Measurements from ENCODE around the gene SLC35F3.

Gene SLC35F3

DNA sequence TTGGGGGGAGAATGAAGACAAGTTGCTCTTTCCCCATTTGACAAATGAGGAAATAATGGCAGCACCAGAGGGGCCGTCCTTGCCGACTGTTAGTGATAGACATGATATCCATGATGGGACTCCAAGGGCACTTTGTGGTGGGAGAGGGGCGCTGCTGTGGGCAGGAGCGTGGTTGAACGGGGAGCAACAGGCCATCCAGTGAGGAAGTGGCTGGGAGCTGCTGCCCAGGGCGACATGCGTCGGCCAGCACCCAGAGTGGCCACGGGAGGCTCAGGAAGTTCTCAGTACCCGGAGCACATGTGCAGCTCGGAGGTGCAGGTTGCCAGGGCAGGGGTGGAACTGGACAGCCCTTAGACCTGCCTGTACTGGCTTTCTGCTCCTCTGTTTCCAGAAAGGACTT, 71.0 kb downstream of the SLC35F3 start:
- Histone ChIP-seq H3K27me3 (ENCODE audit: control insufficient read depth in 1 of 2, insufficient read depth in 2 of 2, low read length in 2 of 2) (no peaks in the 10 kb centered on the region), H3K27ac (ENCODE audit: low read depth, low read length) (no peak overlapping the region), H3K4me3 (ENCODE audit: low read depth in 1 of 2, low read length in 2 of 2) (no peak overlapping the region), H3K36me3 (ENCODE audit: insufficient read depth, low read length) (no peaks in the 10 kb centered on the region), H3K9ac (ENCODE audit: low read length) (no peak overlapping the region), H3K9me3 (ENCODE audit: low read length) (no peaks in the 10 kb centered on the region), H3K4me1 (ENCODE audit: insufficient read depth, low read length) (no peaks in the 10 kb centered on the region)

DNA sequence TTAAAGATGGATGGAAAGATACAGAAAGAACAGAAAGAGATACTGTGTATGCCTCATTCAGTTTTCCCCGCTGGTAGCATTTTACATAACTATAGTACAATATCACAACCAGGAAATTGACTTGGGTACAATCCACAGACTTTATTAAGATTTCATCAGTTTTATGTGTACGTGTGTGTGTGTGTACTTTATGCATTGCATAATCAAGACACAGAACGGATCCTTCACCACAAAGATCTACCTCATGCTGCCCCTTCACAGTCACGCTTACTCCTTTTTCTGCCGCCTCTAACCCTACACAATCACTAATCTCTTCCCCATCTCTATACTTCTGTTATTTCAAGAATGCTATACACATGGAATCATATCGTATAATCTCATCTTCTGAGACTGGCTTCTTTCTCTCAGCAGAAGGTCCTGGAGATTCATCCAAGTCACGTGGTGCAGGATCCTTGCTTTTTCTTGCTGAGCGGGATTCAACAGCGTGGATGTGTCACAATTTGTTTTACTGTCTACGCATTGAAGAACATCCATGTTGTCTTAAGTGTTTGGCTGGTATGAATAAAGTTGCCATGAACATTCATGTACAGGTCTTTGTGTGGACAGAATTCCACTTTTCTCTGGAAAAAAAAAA, 76.7 kb downstream of the SLC35F3 start:
- H3K4me3 ChIP-seq (ENCODE audit: low read depth in 1 of 2, low read length in 2 of 2), result no peak overlapping the region
- H3K9me3 ChIP-seq (ENCODE audit: low read length), result no peaks in the 10 kb centered on the region
- H3K27me3 ChIP-seq (ENCODE audit: control insufficient read depth in 1 of 2, insufficient read depth in 2 of 2, low read length in 2 of 2), result no peaks in the 10 kb centered on the region

DNA sequence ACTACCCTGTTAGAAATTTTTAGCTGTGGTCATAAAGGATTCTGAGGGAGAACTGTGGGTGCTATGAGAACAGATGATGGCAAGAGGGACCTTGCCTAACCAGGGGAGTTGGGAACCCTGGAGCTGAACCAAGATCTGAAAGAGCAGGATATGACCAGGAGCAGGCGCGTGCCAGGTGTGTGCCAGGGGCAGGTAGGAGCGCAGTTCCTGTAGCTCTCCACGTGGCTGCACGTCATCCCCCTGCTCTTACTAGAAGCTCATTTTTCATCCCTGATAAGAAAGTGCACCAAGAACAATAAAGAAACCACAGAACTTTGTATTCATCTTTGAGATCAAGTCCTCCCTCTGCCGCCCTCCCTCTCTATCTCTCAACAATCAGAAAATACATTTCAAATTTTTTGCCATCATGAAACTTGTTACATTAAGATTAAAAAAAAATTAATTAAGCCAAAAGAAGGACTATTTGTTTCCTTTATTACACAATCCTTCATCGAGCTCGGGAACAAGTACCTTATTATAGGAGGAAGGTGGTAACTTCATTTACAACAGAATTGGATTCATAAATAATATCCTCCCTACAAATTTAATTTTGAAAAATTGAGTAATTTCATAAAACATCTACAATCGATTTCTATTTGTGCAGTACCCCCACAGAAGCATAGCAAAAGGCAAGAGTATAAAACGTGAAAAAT, 78.5 kb downstream of the SLC35F3 start:
- Histone ChIP-seq H3K4me1 (ENCODE audit: insufficient read depth, low read length) (no peaks in the 10 kb centered on the region), H3K4me3 (ENCODE audit: low read depth in 1 of 2, low read length in 2 of 2) (no peak overlapping the region), H3K36me3 (ENCODE audit: insufficient read depth, low read length) (no peaks in the 10 kb centered on the region), H3K27ac (ENCODE audit: low read depth, low read length) (no peak overlapping the region), H3K9me3 (ENCODE audit: low read length) (no peaks in the 10 kb centered on the region), H3K27me3 (ENCODE audit: control insufficient read depth in 1 of 2, insufficient read depth in 2 of 2, low read length in 2 of 2) (no peaks in the 10 kb centered on the region), H3K9ac (ENCODE audit: low read length) (no peak overlapping the region)

More for the DNA sequence above, 76.7 kb downstream of the SLC35F3 start:
- H3K9ac ChIP-seq (ENCODE audit: low read length), result no peak overlapping the region
- no peaks in the 10 kb centered on the region for H3K4me1 ChIP-seq (ENCODE audit: insufficient read depth, low read length)
- no peak overlapping the region for H3K27ac ChIP-seq (ENCODE audit: low read depth, low read length)
- no peaks in the 10 kb centered on the region for H3K36me3 ChIP-seq (ENCODE audit: insufficient read depth, low read length)

DNA sequence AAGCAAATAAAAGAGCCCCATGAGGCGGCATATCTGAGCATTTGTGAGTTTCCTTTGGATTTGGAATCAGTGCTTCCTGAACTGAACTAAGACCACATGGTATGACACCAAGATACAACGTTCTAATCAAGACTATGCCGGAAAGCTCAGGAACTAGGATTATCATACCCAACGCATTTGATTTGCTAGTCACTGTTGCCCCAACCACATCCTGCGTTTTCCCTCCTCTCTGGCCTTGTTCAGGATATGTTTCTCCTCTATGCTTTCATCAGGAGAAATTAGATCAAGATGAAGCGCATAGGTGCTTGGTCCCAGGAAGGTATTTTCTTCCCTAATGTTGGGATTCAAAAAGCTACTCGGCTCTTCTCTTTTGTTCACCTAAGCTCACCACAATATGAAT, 79.3 kb downstream of the SLC35F3 start:
- Histone ChIP-seq H3K27ac (ENCODE audit: low read depth, low read length) (no peak overlapping the region), H3K9ac (ENCODE audit: low read length) (no peak overlapping the region), H3K36me3 (ENCODE audit: insufficient read depth, low read length) (no peaks in the 10 kb centered on the region), H3K4me1 (ENCODE audit: insufficient read depth, low read length) (no peaks in the 10 kb centered on the region), H3K27me3 (ENCODE audit: control insufficient read depth in 1 of 2, insufficient read depth in 2 of 2, low read length in 2 of 2) (no peaks in the 10 kb centered on the region), H3K4me3 (ENCODE audit: low read depth in 1 of 2, low read length in 2 of 2) (no peak overlapping the region), H3K9me3 (ENCODE audit: low read length) (no peaks in the 10 kb centered on the region)

DNA sequence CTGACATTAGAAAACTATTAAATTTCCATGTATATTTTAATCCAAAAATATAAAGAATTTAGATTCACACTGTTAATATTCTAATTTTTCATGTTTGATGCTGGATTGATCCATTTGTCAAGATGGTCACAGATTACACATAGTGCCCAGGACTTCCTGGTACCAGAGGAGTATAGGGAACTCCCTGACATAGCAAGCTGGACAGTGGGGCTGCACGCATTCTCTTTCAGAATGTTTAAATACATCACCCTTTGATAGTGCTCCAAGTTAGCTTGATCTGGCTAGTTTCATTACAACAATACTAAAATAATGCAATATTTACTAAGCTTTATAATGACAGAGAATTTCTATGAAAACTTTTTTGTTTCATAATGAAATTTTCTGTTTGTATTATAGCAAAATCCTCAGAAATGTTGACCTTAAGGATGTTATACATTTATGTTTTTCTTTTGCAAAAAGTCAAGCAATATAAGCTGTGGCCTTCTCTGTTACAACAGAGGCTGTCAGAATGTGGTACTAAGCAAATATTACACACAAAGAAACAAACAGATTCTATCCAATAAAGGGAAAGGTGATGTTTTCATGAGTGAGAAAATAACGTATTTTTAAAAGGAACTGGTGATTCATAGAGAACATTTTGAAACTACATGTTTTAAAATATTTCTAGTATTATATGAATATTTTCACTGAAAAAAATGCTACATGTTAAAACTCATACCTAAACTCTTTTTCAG, 84.7 kb downstream of the SLC35F3 start:
- H3K36me3 ChIP-seq (ENCODE audit: insufficient read depth, low read length), result no peaks in the 10 kb centered on the region
- no peaks in the 10 kb centered on the region for H3K27me3 ChIP-seq (ENCODE audit: control insufficient read depth in 1 of 2, insufficient read depth in 2 of 2, low read length in 2 of 2)
- H3K9ac ChIP-seq (ENCODE audit: low read length), result no peak overlapping the region

DNA sequence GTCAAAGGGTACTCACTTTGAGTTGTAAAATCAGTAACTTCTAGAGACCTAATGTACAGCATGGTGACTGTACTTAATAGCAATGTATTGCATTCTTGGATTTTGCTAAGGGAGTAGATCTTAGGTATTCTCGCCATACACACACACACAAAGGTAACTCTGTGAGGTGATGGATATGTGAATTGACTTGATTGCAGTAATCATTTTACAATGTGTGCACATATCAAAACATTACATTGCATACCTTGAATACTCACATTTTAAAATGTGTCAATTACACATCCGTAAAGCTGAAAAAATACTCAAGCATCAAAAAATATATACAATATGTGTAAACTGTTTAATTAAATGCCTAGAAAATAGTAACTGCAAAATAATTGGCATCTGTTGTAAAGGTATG, 86.0 kb downstream of the SLC35F3 start:
- H3K27ac ChIP-seq (ENCODE audit: low read depth, low read length), result no peak overlapping the region
- no peak overlapping the region for H3K4me3 ChIP-seq (ENCODE audit: low read depth in 1 of 2, low read length in 2 of 2)
- H3K36me3 ChIP-seq (ENCODE audit: insufficient read depth, low read length), result no peaks in the 10 kb centered on the region
- no peak overlapping the region for H3K9ac ChIP-seq (ENCODE audit: low read length)
- H3K9me3 ChIP-seq (ENCODE audit: low read length), result no peaks in the 10 kb centered on the region
- H3K27me3 ChIP-seq (ENCODE audit: control insufficient read depth in 1 of 2, insufficient read depth in 2 of 2, low read length in 2 of 2), result no peaks in the 10 kb centered on the region
- H3K4me1 ChIP-seq (ENCODE audit: insufficient read depth, low read length), result no peaks in the 10 kb centered on the region

More for the DNA sequence above, 84.7 kb downstream of the SLC35F3 start:
- Histone ChIP-seq H3K9me3 (ENCODE audit: low read length) (no peaks in the 10 kb centered on the region), H3K4me3 (ENCODE audit: low read depth in 1 of 2, low read length in 2 of 2) (no peak overlapping the region), H3K27ac (ENCODE audit: low read depth, low read length) (no peak overlapping the region), H3K4me1 (ENCODE audit: insufficient read depth, low read length) (no peaks in the 10 kb centered on the region)

DNA sequence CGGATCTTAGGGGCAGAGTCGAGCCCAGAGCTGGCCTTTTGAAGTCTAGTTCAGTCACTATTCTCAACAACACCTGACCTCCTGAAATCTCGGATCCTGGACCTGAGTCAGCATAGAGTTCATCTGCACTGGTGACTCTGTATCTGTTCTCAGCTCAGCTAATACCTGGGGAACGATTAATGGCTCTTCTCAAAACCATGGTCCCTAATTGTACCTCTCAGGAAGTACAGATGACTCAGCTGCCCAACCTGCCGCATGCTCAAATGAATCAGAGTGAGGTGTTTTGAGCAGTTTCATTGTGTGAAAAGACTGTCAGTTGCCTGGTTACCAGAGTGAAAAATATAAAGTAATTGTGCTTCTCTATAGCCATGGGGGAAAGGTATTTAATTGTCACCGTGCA, 89.2 kb downstream of the SLC35F3 start:
- H3K4me3 ChIP-seq (ENCODE audit: low read depth in 1 of 2, low read length in 2 of 2), result no peak overlapping the region
- no peaks in the 10 kb centered on the region for H3K36me3 ChIP-seq (ENCODE audit: insufficient read depth, low read length)
- H3K27ac ChIP-seq (ENCODE audit: low read depth, low read length), result no peak overlapping the region
- no peak overlapping the region for H3K9ac ChIP-seq (ENCODE audit: low read length)
- H3K4me1 ChIP-seq (ENCODE audit: insufficient read depth, low read length), result no peaks in the 10 kb centered on the region
- H3K27me3 ChIP-seq (ENCODE audit: control insufficient read depth in 1 of 2, insufficient read depth in 2 of 2, low read length in 2 of 2), result no peaks in the 10 kb centered on the region
- no peaks in the 10 kb centered on the region for H3K9me3 ChIP-seq (ENCODE audit: low read length)

DNA sequence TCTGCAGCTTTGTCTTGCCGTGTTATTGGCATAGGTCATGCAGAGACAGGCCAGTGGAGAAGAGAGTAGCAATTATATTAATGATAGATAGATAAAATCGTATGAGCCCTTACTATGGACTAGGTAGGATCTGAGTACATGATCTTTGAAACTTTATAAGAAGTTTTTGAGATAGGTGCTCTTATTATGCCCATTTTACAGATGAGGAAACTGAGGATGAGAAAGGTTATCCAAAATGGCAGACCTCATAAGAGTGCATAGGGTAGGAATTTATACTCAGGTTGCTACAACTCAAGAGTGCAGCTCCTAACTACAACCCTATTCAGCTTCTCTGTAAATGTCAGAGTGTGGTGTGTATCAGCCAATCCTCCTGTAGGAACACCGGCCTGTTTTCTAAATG, 89.6 kb downstream of the SLC35F3 start:
- H3K9me3 ChIP-seq (ENCODE audit: low read length), result no peaks in the 10 kb centered on the region
- H3K36me3 ChIP-seq (ENCODE audit: insufficient read depth, low read length), result no peaks in the 10 kb centered on the region
- H3K27me3 ChIP-seq (ENCODE audit: control insufficient read depth in 1 of 2, insufficient read depth in 2 of 2, low read length in 2 of 2), result no peaks in the 10 kb centered on the region
- H3K4me3 ChIP-seq (ENCODE audit: low read depth in 1 of 2, low read length in 2 of 2), result no peak overlapping the region
- H3K27ac ChIP-seq (ENCODE audit: low read depth, low read length), result no peak overlapping the region
- no peaks in the 10 kb centered on the region for H3K4me1 ChIP-seq (ENCODE audit: insufficient read depth, low read length)
- H3K9ac ChIP-seq (ENCODE audit: low read length), result no peak overlapping the region

DNA sequence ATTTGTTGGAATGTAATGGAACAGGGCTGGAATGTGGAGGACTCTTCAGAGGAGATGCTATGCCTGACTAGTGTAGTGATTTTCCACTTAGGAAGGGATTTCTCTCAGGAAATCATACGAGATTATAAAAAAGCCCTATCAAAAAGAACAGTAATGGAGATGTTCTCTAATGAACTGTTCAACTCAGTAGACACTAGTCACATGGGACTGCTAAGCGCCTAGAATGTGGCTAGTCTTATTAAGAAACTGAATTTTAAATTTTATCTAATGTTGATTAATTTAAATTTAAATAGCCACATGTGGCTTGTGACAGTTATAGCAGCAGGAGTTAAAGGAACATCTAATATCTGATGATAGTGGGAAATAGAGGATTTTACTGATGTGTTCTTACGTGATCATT, 94.0 kb downstream of the SLC35F3 start:
- H3K4me3 ChIP-seq (ENCODE audit: low read depth in 1 of 2, low read length in 2 of 2), result no peak overlapping the region

DNA sequence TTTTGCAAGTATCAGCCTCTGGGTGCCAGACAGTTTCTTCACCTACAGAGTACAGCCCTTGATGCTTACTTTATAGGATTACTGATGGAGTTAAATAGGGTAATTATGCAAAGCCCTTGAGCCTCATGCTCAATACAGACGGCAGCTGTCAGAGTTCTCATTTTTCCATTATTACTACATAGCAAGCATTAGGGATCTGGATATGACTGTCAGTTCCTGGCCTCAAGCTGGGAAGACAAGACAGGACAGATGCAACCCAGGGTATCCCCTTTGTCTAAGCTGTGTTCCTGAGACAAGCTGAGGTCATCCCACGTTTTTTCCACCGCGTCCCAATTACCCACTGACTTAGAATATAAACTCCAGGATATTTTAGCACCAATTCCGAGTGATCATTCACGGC, 94.4 kb downstream of the SLC35F3 start:
- no peak overlapping the region for H3K4me3 ChIP-seq (ENCODE audit: low read depth in 1 of 2, low read length in 2 of 2)
- H3K4me1 ChIP-seq (ENCODE audit: insufficient read depth, low read length), result no peaks in the 10 kb centered on the region
- no peaks in the 10 kb centered on the region for H3K9me3 ChIP-seq (ENCODE audit: low read length)
- H3K27ac ChIP-seq (ENCODE audit: low read depth, low read length), result no peak overlapping the region
- H3K27me3 ChIP-seq (ENCODE audit: control insufficient read depth in 1 of 2, insufficient read depth in 2 of 2, low read length in 2 of 2), result no peaks in the 10 kb centered on the region
- no peaks in the 10 kb centered on the region for H3K36me3 ChIP-seq (ENCODE audit: insufficient read depth, low read length)
- no peak overlapping the region for H3K9ac ChIP-seq (ENCODE audit: low read length)

More for the DNA sequence above, 94.0 kb downstream of the SLC35F3 start:
- H3K27me3 ChIP-seq (ENCODE audit: control insufficient read depth in 1 of 2, insufficient read depth in 2 of 2, low read length in 2 of 2), result no peaks in the 10 kb centered on the region
- H3K27ac ChIP-seq (ENCODE audit: low read depth, low read length), result no peak overlapping the region
- H3K36me3 ChIP-seq (ENCODE audit: insufficient read depth, low read length), result no peaks in the 10 kb centered on the region
- H3K4me1 ChIP-seq (ENCODE audit: insufficient read depth, low read length), result no peaks in the 10 kb centered on the region
- no peaks in the 10 kb centered on the region for H3K9me3 ChIP-seq (ENCODE audit: low read length)
- no peak overlapping the region for H3K9ac ChIP-seq (ENCODE audit: low read length)

DNA sequence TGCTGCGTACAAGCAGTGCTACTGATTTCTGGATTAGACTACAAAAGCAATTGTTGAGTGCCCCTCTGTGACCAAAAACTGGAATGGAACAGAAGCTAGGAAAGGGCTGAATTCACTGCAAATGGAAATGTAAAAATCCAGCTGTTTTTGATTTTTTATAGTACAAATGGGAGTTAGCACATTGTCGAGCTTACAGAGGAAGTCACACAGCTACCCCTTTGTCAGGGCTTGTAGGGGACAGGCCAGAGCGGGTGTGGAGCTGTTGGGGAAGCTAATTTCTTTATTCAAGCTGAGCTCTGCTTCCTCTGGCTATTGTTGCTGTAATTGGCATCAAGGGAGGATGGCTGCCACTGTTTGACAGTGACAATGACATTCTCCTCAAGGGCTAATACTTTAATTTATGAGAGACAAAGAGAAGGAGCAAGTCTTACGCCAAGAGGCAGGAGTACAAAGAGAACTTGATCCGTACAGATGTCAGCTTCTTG, 96.1 kb downstream of the SLC35F3 start:
- H3K9ac ChIP-seq (ENCODE audit: low read length), result no peak overlapping the region
- no peaks in the 10 kb centered on the region for H3K4me1 ChIP-seq (ENCODE audit: insufficient read depth, low read length)
- H3K9me3 ChIP-seq (ENCODE audit: low read length), result no peaks in the 10 kb centered on the region
- no peak overlapping the region for H3K27ac ChIP-seq (ENCODE audit: low read depth, low read length)
- no peaks in the 10 kb centered on the region for H3K36me3 ChIP-seq (ENCODE audit: insufficient read depth, low read length)
- no peak overlapping the region for H3K4me3 ChIP-seq (ENCODE audit: low read depth in 1 of 2, low read length in 2 of 2)
- no peaks in the 10 kb centered on the region for H3K27me3 ChIP-seq (ENCODE audit: control insufficient read depth in 1 of 2, insufficient read depth in 2 of 2, low read length in 2 of 2)
